ENCODE measurements around the gene SCGB1D1. TPM values are rescaled to one million over a fixed set of nuclear protein-coding genes. Genes with fewer than 3 reads are reported as not detected.

The SCGB1D1 gene
- total and polyA plus RNA-seq, 2 of the 8 experiments (the other 6 are each of a cell fraction or from before 2014, with no cell fraction given), result not detected

DNA sequence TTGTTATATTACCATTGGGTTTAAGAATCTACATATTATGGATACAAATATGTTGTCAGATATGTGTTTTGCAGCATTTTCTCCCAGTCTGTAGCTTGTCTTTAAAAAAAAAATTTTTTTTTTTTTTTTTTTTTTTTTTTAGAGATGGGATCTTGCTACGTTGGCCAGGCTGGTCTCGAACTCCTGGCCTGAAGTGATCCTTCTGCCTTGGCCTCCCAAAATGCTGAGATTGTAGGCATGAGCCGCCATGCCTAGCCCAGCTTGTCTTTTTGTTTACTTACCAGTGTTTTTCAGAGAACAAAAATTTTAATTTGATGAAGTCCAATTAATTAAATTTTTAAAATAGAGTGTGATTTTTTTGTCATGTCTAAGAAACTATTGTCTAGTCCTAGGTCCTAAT lies 36.4 kb upstream of the SCGB1D1 start (continued):
- no peak for TF ChIP-seq POU5F1 (IDR thresholded peaks at IDR 0.05; ENCODE audit: low read depth, low read length)
- no peak for TF ChIP-seq SAP30 (IDR thresholded peaks at IDR 0.05; ENCODE audit: insufficient read depth, insufficient replicate concordance, low read length)
- no peak for TF ChIP-seq SP4 (IDR thresholded peaks at IDR 0.05; ENCODE audit: low read length)
- TF ChIP-seq JUND (IDR thresholded peaks at IDR 0.05; ENCODE audit: low read length), result no peak
- TF ChIP-seq RFX5 (IDR thresholded peaks at IDR 0.05; ENCODE audit: borderline replicate concordance, low read depth, low read length), result no peak
- no peak for TF ChIP-seq ASH2L (IDR thresholded peaks at IDR 0.05; ENCODE audit: low read length)
- TF ChIP-seq CREB1 (IDR thresholded peaks at IDR 0.05), result no peak

All from H1 (cell line).